ENCODE measurements around the gene MRPS18B.

MRPS18B gene

GRCh38 chr6:30603961-30604360 is 13.7 kb upstream of the MRPS18B start:
- no peak for TF ChIP-seq CTCF (conservative IDR thresholded peaks at IDR 0.05; ENCODE audit: low read depth, low read length)
- no peak overlapping the region for H3K4me3 ChIP-seq (ENCODE audit: low read depth, low read length)
- DNase-seq (ENCODE audit: low read depth): no peak

GRCh38 chr6:30610065-30610464 is 7.6 kb upstream of the MRPS18B start:
- no peak for DNase-seq (ENCODE audit: low read depth)
- H3K4me3 ChIP-seq (ENCODE audit: low read depth, low read length): no peak overlapping the region
- no peak for TF ChIP-seq CTCF (conservative IDR thresholded peaks at IDR 0.05; ENCODE audit: low read depth, low read length)

- peak; percentile 27 for DNase-seq (ENCODE audit: low read depth)
- TF ChIP-seq CTCF (conservative IDR thresholded peaks at IDR 0.05; ENCODE audit: low read depth, low read length): no peak
- H3K4me3 ChIP-seq (ENCODE audit: low read depth, low read length): no peak overlapping the region
Measured at GRCh38 chr6:30611150-30611855, 6.3 kb upstream of the MRPS18B start.

DNA sequence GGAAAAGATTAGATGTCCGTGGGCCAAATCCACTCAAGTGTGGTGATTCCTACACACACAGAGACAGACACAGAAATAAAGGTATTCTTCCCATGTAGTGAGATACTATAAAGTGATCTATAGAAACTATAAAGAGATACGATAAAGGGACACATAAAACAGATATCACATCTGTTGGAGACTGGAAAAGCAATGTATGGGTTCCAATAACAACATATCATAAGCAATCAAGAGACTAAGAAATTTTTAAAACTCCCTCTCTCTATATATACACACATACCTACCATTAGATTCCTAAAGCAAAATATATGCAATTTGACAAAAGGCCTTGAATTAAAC is 5.8 kb upstream of the MRPS18B start:
- no peak for TF ChIP-seq CTCF (conservative IDR thresholded peaks at IDR 0.05; ENCODE audit: low read depth, low read length)
- DNase-seq (ENCODE audit: low read depth): no peak
- no peak overlapping the region for H3K4me3 ChIP-seq (ENCODE audit: low read depth, low read length)

- H3K4me3 ChIP-seq (ENCODE audit: low read depth, low read length): no peak overlapping the region
- DNase-seq (ENCODE audit: low read depth): peak; percentile 61
- TF ChIP-seq CTCF (conservative IDR thresholded peaks at IDR 0.05; ENCODE audit: low read depth, low read length): peak; percentile 56
Measured at GRCh38 chr6:30612213-30612612, 5.4 kb upstream of the MRPS18B start.

- TF ChIP-seq CTCF (conservative IDR thresholded peaks at IDR 0.05; ENCODE audit: low read depth, low read length): no peak
- DNase-seq (ENCODE audit: low read depth): peak; percentile 81
Measured at GRCh38 chr6:30612687-30613248, 4.9 kb upstream of the MRPS18B start.

More at GRCh38 chr6:30612687-30613248, 4.9 kb upstream of the MRPS18B start:
- no peak overlapping the region for H3K4me3 ChIP-seq (ENCODE audit: low read depth, low read length)

Data from choroid plexus epithelial cell (primary cell).